ENCODE measurements around the gene PRG3. TPM values are rescaled to one million over a fixed set of nuclear protein-coding genes. Genes with fewer than 3 reads are reported as not detected.
A peak's percentile ranks its signal among the peaks of the same experiment; 100 is the strongest.

Gene PRG3
- total and polyA plus RNA-seq, 9 of the 15 experiments (the other 6 are each of a cell fraction or from before 2014, with no cell fraction given): 0.18 to 0.55 (median 0.38) TPM; not detected in 6

GRCh38 chr11:57424792-57425564 lies 44.0 kb upstream of the PRG3 start (continued):
- TF ChIP-seq MLLT1 (IDR thresholded peaks at IDR 0.05) (peak in 1 of 2 experiments; percentile 88; a peak in 2 of 4 replicates), ZNF277 (CRISPR knock-in tag; IDR thresholded peaks at IDR 0.05; ENCODE audit: borderline replicate concordance) (no peak), MTF1 (CRISPR knock-in tag; IDR thresholded peaks at IDR 0.05; ENCODE audit: borderline replicate concordance) (no peak), ETV6 (IDR thresholded peaks at IDR 0.05; ENCODE audit: borderline replicate concordance in 1 of 2, low read depth in 2 of 2, low read length in 1 of 2) (peak in 1 of 2 experiments; percentile 90; a peak in 2 of 4 replicates), ETV6 (CRISPR knock-in tag; IDR thresholded peaks at IDR 0.05; ENCODE audit: borderline replicate concordance) (no peak), FOXK1 (CRISPR knock-in tag; IDR thresholded peaks at IDR 0.05; ENCODE audit: borderline replicate concordance) (peak; percentile 65; the same call in 1 of the 2 replicates), MYC (IDR thresholded peaks at IDR 0.05; ENCODE audit: low read depth, low read length) (peak; percentile 96), MYC (CRISPR knock-in tag; IDR thresholded peaks at IDR 0.05; ENCODE audit: borderline replicate concordance, low read depth) (no peak), ZNF41 (CRISPR knock-in tag; conservative IDR thresholded peaks at IDR 0.05) (no peak), ZBTB11 (CRISPR knock-in tag; IDR thresholded peaks at IDR 0.05) (peak in 1 of 3 experiments; percentile 88; a peak in 2 of 6 replicates), ZNF384 (IDR thresholded peaks at IDR 0.05; ENCODE audit: low read depth, low read length) (no peak; the same call in 1 of the 2 replicates), ATF4 (CRISPR knock-in tag; IDR thresholded peaks at IDR 0.05) (peak; percentile 70), GATAD2A (IDR thresholded peaks at IDR 0.05) (no peak; the same call in 1 of the 2 replicates), MBD2 (IDR thresholded peaks at IDR 0.05; ENCODE audit: borderline replicate concordance, low read depth) (peak; percentile 86; the same call in 1 of the 2 replicates), MAFG (tag; conservative IDR thresholded peaks at IDR 0.05) (no peak), OTX1 (CRISPR knock-in tag; IDR thresholded peaks at IDR 0.05) (peak; percentile 18; the same call in 1 of the 2 replicates), THRAP3 (IDR thresholded peaks at IDR 0.05; ENCODE audit: borderline replicate concordance) (no peak), ZNF699 (CRISPR knock-in tag; IDR thresholded peaks at IDR 0.05; ENCODE audit: insufficient replicate concordance) (no peak), CTBP1 (IDR thresholded peaks at IDR 0.05; ENCODE audit: borderline replicate concordance) (peak; percentile 96), DPF2 (IDR thresholded peaks at IDR 0.05) (peak; percentile 98), RUNX1 (IDR thresholded peaks at IDR 0.05; ENCODE audit: low read depth) (peak; percentile 98)

Measured in K562 (cell line).